AG20443 (cell line): ENCODE results near the gene TOM1L1.
A peak's percentile ranks its signal among the peaks of the same experiment; 100 is the strongest.

ENCODE experiments used
- DNase-seq: peaks from one replicate; pipeline ENCODE4 v3.0.0; 2012; ENCODE audit warnings: low spot score, mixed read lengths

The TOM1L1 gene

GRCh38 chr17:54947396-54947795 is 46.7 kb downstream of the TOM1L1 start:
- DNase-seq, result no peak

- DNase-seq, result peak; percentile 64
These were observed 47.7 kb downstream of the TOM1L1 start for GRCh38 chr17:54948380-54948779.

- no peak for DNase-seq
These were observed 49.5 kb downstream of the TOM1L1 start for GRCh38 chr17:54950116-54950515.

- DNase-seq, result no peak
These were observed 50.6 kb downstream of the TOM1L1 start for GRCh38 chr17:54951286-54951685.

GRCh38 chr17:54956791-54957190 is 56.1 kb downstream of the TOM1L1 start:
- no peak for DNase-seq

- DNase-seq, result peak; percentile 43
These were observed 67.1 kb downstream of the TOM1L1 start for GRCh38 chr17:54967621-54968261.

GRCh38 chr17:54968262-54968987 is 67.8 kb downstream of the TOM1L1 start, which contains the start of the genes COX11 and STXBP4:
Gene COX11 (minus strand): TSS chr17:54968654. CDS start chr17:54968646, 8 bp downstream.
Gene STXBP4 (plus strand): TSS chr17:54968765. CDS start chr17:54986220, 17,455 bp downstream.
- peak; percentile 97 for DNase-seq

- DNase-seq, result peak; percentile 50
These were observed 68.3 kb downstream of the TOM1L1 start for GRCh38 chr17:54968988-54969332.

- no peak for DNase-seq
These were observed 69.3 kb downstream of the TOM1L1 start for GRCh38 chr17:54969658-54970572.

- DNase-seq, result no peak
These were observed 70.5 kb downstream of the TOM1L1 start for GRCh38 chr17:54971147-54971546.

GRCh38 chr17:54971901-54972300 is 71.2 kb downstream of the TOM1L1 start:
- no peak for DNase-seq

GRCh38 chr17:54972406-54973138 is 71.9 kb downstream of the TOM1L1 start:
- DNase-seq, result no peak

- no peak for DNase-seq
These were observed 74.1 kb downstream of the TOM1L1 start for GRCh38 chr17:54974759-54975158.

- DNase-seq, result no peak
These were observed 75.7 kb downstream of the TOM1L1 start for GRCh38 chr17:54976316-54976715.

- no peak for DNase-seq
These were observed 77.1 kb downstream of the TOM1L1 start for GRCh38 chr17:54977744-54978143.

GRCh38 chr17:54979657-54980056 is 79.0 kb downstream of the TOM1L1 start:
- no peak for DNase-seq

- DNase-seq, result no peak
These were observed 79.7 kb downstream of the TOM1L1 start for GRCh38 chr17:54980375-54980774.

- no peak for DNase-seq
These were observed 81.7 kb downstream of the TOM1L1 start for GRCh38 chr17:54982399-54982798.

- no peak for DNase-seq
These were observed 82.6 kb downstream of the TOM1L1 start for GRCh38 chr17:54983260-54983659.

GRCh38 chr17:54985476-54985875 is 84.8 kb downstream of the TOM1L1 start:
- DNase-seq, result no peak

- no peak for DNase-seq
These were observed 89.5 kb downstream of the TOM1L1 start for GRCh38 chr17:54990118-54990517.

GRCh38 chr17:54991567-54991966 is 90.9 kb downstream of the TOM1L1 start:
- DNase-seq, result no peak
